Endothelial cell of umbilical vein (primary cell): ENCODE measurements around the gene FHIT. TPM values are rescaled to one million over a fixed set of nuclear protein-coding genes. Genes with fewer than 3 reads are reported as not detected.

Source experiments
- BruUV-seq: library from RNA; stranded (reverse); fragments of 400-500 nt; replicated peaks from 2 replicates; lab custom pipeline; 2021; lab: Mats Ljungman, UMichigan
- CTCF ChIA-PET: fragments of 300-600, 350-600 bp; sonication (Branson Sonifier 250); formaldehyde crosslinking; loops from one replicate; lab custom pipeline; 2021; ENCODE audit warnings: antibody characterized with exemption, inconsistent platforms; lab: Charles Lee
- POLR2A ChIA-PET: fragments of 300-600, 350-600 bp; sonication (Branson Sonifier 250); formaldehyde crosslinking; loops from one replicate; lab custom pipeline; 2021; ENCODE audit warnings: antibody characterized with exemption, inconsistent platforms; lab: Charles Lee
- DNase-seq: peaks from one replicate; pipeline ENCODE4 v3.0.0-alpha.2; 2011; ENCODE audit warnings: low read depth, low spot score
- FAIRE-seq: peaks from 2 replicates; lab custom pipeline; 2011; peaks lifted over from hg19 to GRCh38; lab: Jason Lieb, UNC
- H2AFZ ChIP-seq: 2 replicates; pipeline ENCODE4 v1.6.0; 2012; ENCODE audit warnings: low read depth, low read length, control low read depth, inconsistent platforms
- H3K27ac ChIP-seq: 2 replicates; pipeline ENCODE4 v1.5.1; 2011; ENCODE audit warnings: low read depth, mild to moderate bottlenecking, control low read depth, low read length, moderate library complexity; ENCODE audit not compliant: insufficient read depth
- H3K27me3 ChIP-seq, 2 experiments: 2 replicates each; pipeline versions ENCODE4 v1.6.0 to v1.6.1; 2011; ENCODE audit warnings: low read length in 2 of 2, mixed read lengths in 1 of 2; ENCODE audit not compliant: control insufficient read depth in 2 of 2, insufficient read depth in 2 of 2
- H3K36me3 ChIP-seq, 2 experiments: 2 replicates in 1 of 2; 3 replicates in 1 of 2; pipeline ENCODE4 v1.5.1; 2011; ENCODE audit warnings: low read length in 2 of 2, mild to moderate bottlenecking in 1 of 2, moderate library complexity in 1 of 2; ENCODE audit not compliant: control insufficient read depth in 2 of 2, insufficient read depth in 2 of 2; ENCODE audit errors: extremely low read depth in 1 of 2
- H3K4me1 ChIP-seq: 3 replicates; pipeline ENCODE4 v1.5.1; 2011; ENCODE audit warnings: mild to moderate bottlenecking, low read length; ENCODE audit not compliant: control insufficient read depth, insufficient read depth; ENCODE audit errors: extremely low read depth
- H3K4me2 ChIP-seq: 2 replicates; pipeline ENCODE4 v1.6.1; 2011; ENCODE audit warnings: low read length, control low read depth, mixed read lengths; ENCODE audit not compliant: insufficient read depth
- H3K4me3 ChIP-seq, 3 experiments: fragments of 200-600 bp in 1 of 3; sonication (generic), shearing (Covaris generic) in 1 of 3; replicated peaks in 1 of 3; 2 replicates each; pipeline ENCODE4 v1.5.1; 2011 to 2016; ENCODE audit warnings: control low read depth in 3 of 3, low read length in 3 of 3, mild to moderate bottlenecking in 2 of 3, inconsistent platforms in 1 of 3, low read depth in 1 of 3, moderate library complexity in 1 of 3; ENCODE audit not compliant: insufficient read depth in 1 of 3
- H3K79me2 ChIP-seq: 2 replicates; pipeline ENCODE4 v1.6.0; 2012; ENCODE audit warnings: low read length, inconsistent platforms; ENCODE audit not compliant: control insufficient read depth, insufficient read depth
- H3K9ac ChIP-seq: replicated peaks from 2 replicates; pipeline ENCODE3; 2011; ENCODE audit warnings: low read length, control low read depth; ENCODE audit not compliant: insufficient read depth; ENCODE audit errors: extremely low read depth
- H3K9me1 ChIP-seq: replicated peaks from 3 replicates; pipeline ENCODE4 v1.6.0; 2011; ENCODE audit warnings: mild to moderate bottlenecking, low read length; ENCODE audit not compliant: control insufficient read depth, insufficient read depth; ENCODE audit errors: extremely low read depth
- H3K9me3 ChIP-seq: replicated peaks from 2 replicates; pipeline ENCODE4 v1.5.1; 2012; ENCODE audit warnings: low read length, inconsistent platforms; ENCODE audit not compliant: control insufficient read depth, insufficient read depth
- H4K20me1 ChIP-seq: replicated peaks from 2 replicates; pipeline ENCODE3; 2011; ENCODE audit warnings: mild to moderate bottlenecking, low read length; ENCODE audit not compliant: control insufficient read depth, insufficient read depth; ENCODE audit errors: extremely low read depth
- EZH2 ChIP-seq: IDR thresholded peaks from 2 replicates; pipeline ENCODE4 v1.6.1; 2012; ENCODE audit warnings: borderline replicate concordance, low read depth, mild to moderate bottlenecking, moderate library complexity, low read length, inconsistent platforms; ENCODE audit not compliant: severe bottlenecking
- FOS ChIP-seq: IDR thresholded peaks from 2 replicates; pipeline ENCODE4 v1.6.1; 2011; ENCODE audit warnings: mild to moderate bottlenecking, low read length, moderate library complexity, borderline replicate concordance; ENCODE audit not compliant: insufficient read depth
- GATA2 ChIP-seq: IDR thresholded peaks from 2 replicates; pipeline ENCODE4 v1.7.0; 2011; ENCODE audit warnings: low read depth, mild to moderate bottlenecking, moderate library complexity, mixed read lengths, low read length; ENCODE audit not compliant: insufficient read length, insufficient read depth
- JUN ChIP-seq: IDR thresholded peaks from 2 replicates; pipeline ENCODE4 v1.6.1; 2011; ENCODE audit warnings: borderline replicate concordance, low read depth; ENCODE audit not compliant: insufficient read length, insufficient read depth
- MYC ChIP-seq: IDR thresholded peaks from one replicate; pipeline ENCODE4 v1.6.1; 2011; ENCODE audit warnings: mild to moderate bottlenecking, low read depth, low read length
- POLR2A ChIP-seq: IDR thresholded peaks from 2 replicates; pipeline ENCODE4 v1.6.1; 2012; ENCODE audit warnings: low read depth, mild to moderate bottlenecking, control low read depth, low read length
- POLR2AphosphoS5 ChIP-seq: IDR thresholded peaks from 2 replicates; pipeline ENCODE4 v1.6.1; 2012; ENCODE audit warnings: low read depth, mild to moderate bottlenecking, control low read depth, low read length, moderate library complexity; ENCODE audit not compliant: insufficient read depth
- dilution Hi-C: fragments of 300-500 bp; cut with MboI; formaldehyde crosslinking; loops from one replicate; pipeline ENCODE4 v1.15.0; 2019; ENCODE audit warnings: low sequenced_read_pairs; ENCODE audit not compliant: extremely low pct_ligation_motif_present
- intact Hi-C: fragments of 100-400 bp; cut with micrococcal nuclease; formaldehyde crosslinking; loops from one replicate; pipeline ENCODE4 v1.10.0; 2022
- polyA plus RNA-seq, 4 experiments: library from polyadenylated mRNA; depleted of rRNA in 3 of 4; stranded (reverse) in 3 of 4; unstranded in 1 of 4; fragments of >200 nt; gene quantifications; 2 replicates each; pipeline versions ENCODE4 v1.2.1 to v1.2.3, GENCODE V29; 2011 to 2012; ENCODE audit warnings: missing spikeins in 1 of 4
- total RNA-seq: library from RNA; stranded (reverse); gene quantifications from 2 replicates; pipeline ENCODE4 v1.2.3, GENCODE V29; 2021
- TF ChIP-seq, protein P1 (sequence below): IDR thresholded peaks from 2 replicates; pipeline ENCODE4 v1.6.1; 2011; ENCODE audit not compliant: insufficient read depth, insufficient read length
- TF ChIP-seq, protein P2 (sequence below), 2 donors: IDR thresholded peaks; 1 replicate in 1 of 2; 2 replicates in 1 of 2; pipeline ENCODE4 v1.5.1; 2011; ENCODE audit warnings: low read length in 2 of 2, mild to moderate bottlenecking in 2 of 2, moderate library complexity in 2 of 2, control low read depth in 1 of 2, inconsistent platforms in 1 of 2, low read depth in 1 of 2; ENCODE audit not compliant: insufficient read depth in 1 of 2; ENCODE audit errors: extremely low read depth in 1 of 2

FHIT gene
- total and polyA plus RNA-seq, 2 donors (not counting 3 experiments of a cell fraction or from before 2014, with no cell fraction given): 0.47 to 2.2 TPM

DNA sequence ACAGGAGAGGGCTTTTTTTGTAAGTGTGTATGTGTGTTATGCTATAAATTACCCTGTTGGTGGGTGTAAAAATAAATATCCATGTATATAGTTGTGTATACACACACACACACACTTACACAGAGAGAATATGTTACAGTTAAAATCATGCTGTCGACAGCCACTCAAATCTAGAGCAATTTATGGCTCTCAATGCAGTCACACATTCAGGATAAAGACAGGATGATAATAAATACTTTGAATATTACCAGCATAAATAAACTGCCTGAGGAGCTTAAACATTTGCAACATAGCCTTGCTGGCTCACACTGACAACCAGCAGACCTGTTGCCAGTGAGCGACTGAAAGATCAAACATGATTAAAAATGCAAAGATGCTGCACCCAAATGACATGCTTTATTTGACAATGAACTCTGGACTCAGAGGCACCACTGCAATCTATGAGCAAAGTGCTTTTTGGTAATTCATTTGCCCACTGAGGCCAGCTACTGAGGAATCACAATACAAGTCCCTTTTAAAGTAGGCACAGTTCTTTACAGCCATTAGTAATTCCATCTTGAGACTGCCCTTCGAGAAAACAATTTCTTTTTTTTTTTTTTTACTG lies 458.9 kb downstream of the FHIT start:
- no peak overlapping the region for H2AFZ ChIP-seq
- H3K36me3 ChIP-seq: no peaks in the 10 kb centered on the region
- POLR2A ChIA-PET: no interaction called here
- H3K79me2 ChIP-seq: no peaks in the 10 kb centered on the region
- no peak overlapping the region for H3K9ac ChIP-seq
- DNase-seq: no peak
- no peak overlapping the region for H3K4me3 ChIP-seq
- intact Hi-C loops: no loop called here
- dilution Hi-C loops: no loop called here
- FAIRE-seq: no peak
- no peaks in the 10 kb centered on the region for H3K27me3 ChIP-seq
- H3K27ac ChIP-seq: no peak overlapping the region
- CTCF ChIA-PET: no interaction called here
- TF ChIP-seq JUN (no peak), MYC (no peak), POLR2AphosphoS5 (no peak), POLR2A (no peak), EZH2 (no peak), GATA2 (no peak), FOS (no peak)
- TF ChIP-seq, protein P1, sequence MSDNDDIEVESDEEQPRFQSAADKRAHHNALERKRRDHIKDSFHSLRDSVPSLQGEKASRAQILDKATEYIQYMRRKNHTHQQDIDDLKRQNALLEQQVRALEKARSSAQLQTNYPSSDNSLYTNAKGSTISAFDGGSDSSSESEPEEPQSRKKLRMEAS: no peak
- TF ChIP-seq, protein P2, sequence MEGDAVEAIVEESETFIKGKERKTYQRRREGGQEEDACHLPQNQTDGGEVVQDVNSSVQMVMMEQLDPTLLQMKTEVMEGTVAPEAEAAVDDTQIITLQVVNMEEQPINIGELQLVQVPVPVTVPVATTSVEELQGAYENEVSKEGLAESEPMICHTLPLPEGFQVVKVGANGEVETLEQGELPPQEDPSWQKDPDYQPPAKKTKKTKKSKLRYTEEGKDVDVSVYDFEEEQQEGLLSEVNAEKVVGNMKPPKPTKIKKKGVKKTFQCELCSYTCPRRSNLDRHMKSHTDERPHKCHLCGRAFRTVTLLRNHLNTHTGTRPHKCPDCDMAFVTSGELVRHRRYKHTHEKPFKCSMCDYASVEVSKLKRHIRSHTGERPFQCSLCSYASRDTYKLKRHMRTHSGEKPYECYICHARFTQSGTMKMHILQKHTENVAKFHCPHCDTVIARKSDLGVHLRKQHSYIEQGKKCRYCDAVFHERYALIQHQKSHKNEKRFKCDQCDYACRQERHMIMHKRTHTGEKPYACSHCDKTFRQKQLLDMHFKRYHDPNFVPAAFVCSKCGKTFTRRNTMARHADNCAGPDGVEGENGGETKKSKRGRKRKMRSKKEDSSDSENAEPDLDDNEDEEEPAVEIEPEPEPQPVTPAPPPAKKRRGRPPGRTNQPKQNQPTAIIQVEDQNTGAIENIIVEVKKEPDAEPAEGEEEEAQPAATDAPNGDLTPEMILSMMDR (IDR thresholded peaks at IDR 0.05; ENCODE audit: extremely low read depth in 1 of 2, insufficient read depth in 1 of 2, low read depth in 1 of 2, low read length in 2 of 2): no peak
- no TSS peak for BruUV-seq
- no peaks in the 10 kb centered on the region for H3K9me1 ChIP-seq
- no peaks in the 10 kb centered on the region for H3K4me1 ChIP-seq
- H3K4me2 ChIP-seq: no peak overlapping the region
- H3K9me3 ChIP-seq: no peaks in the 10 kb centered on the region
- no peaks in the 10 kb centered on the region for H4K20me1 ChIP-seq
